Endothelial cell of umbilical vein (primary cell): Measurements from ENCODE around the gene EIF2S3B. TPM values are rescaled to one million over a fixed set of nuclear protein-coding genes. Genes with fewer than 3 reads are reported as not detected.

ENCODE experiments used
- BruUV-seq: library from RNA; stranded (reverse); fragments of 400-500 nt; replicated peaks from 2 replicates; lab custom pipeline; 2021; lab: Mats Ljungman, UMichigan
- CTCF ChIA-PET: fragments of 300-600, 350-600 bp; sonication (Branson Sonifier 250); formaldehyde crosslinking; loops from one replicate; lab custom pipeline; 2021; ENCODE audit warnings: antibody characterized with exemption, inconsistent platforms; lab: Charles Lee
- POLR2A ChIA-PET: fragments of 300-600, 350-600 bp; sonication (Branson Sonifier 250); formaldehyde crosslinking; loops from one replicate; lab custom pipeline; 2021; ENCODE audit warnings: antibody characterized with exemption, inconsistent platforms; lab: Charles Lee
- DNase-seq: peaks from one replicate; pipeline ENCODE4 v3.0.0-alpha.2; 2011; ENCODE audit warnings: low read depth, low spot score
- FAIRE-seq: peaks from 2 replicates; lab custom pipeline; 2011; peaks lifted over from hg19 to GRCh38; lab: Jason Lieb, UNC
- H2AFZ ChIP-seq: 2 replicates; pipeline ENCODE4 v1.6.0; 2012; ENCODE audit warnings: low read depth, low read length, control low read depth, inconsistent platforms
- H3K27ac ChIP-seq: 2 replicates; pipeline ENCODE4 v1.5.1; 2011; ENCODE audit warnings: low read depth, mild to moderate bottlenecking, control low read depth, low read length, moderate library complexity; ENCODE audit not compliant: insufficient read depth
- H3K27me3 ChIP-seq, 2 experiments: 2 replicates each; pipeline versions ENCODE4 v1.6.0 to v1.6.1; 2011; ENCODE audit warnings: low read length in 2 of 2, mixed read lengths in 1 of 2; ENCODE audit not compliant: control insufficient read depth in 2 of 2, insufficient read depth in 2 of 2
- H3K36me3 ChIP-seq, 2 experiments: 2 replicates in 1 of 2; 3 replicates in 1 of 2; pipeline ENCODE4 v1.5.1; 2011; ENCODE audit warnings: low read length in 2 of 2, mild to moderate bottlenecking in 1 of 2, moderate library complexity in 1 of 2; ENCODE audit not compliant: control insufficient read depth in 2 of 2, insufficient read depth in 2 of 2; ENCODE audit errors: extremely low read depth in 1 of 2
- H3K4me1 ChIP-seq: 3 replicates; pipeline ENCODE4 v1.5.1; 2011; ENCODE audit warnings: mild to moderate bottlenecking, low read length; ENCODE audit not compliant: control insufficient read depth, insufficient read depth; ENCODE audit errors: extremely low read depth
- H3K4me2 ChIP-seq: 2 replicates; pipeline ENCODE4 v1.6.1; 2011; ENCODE audit warnings: low read length, control low read depth, mixed read lengths; ENCODE audit not compliant: insufficient read depth
- H3K4me3 ChIP-seq, 3 experiments: fragments of 200-600 bp in 1 of 3; sonication (generic), shearing (Covaris generic) in 1 of 3; replicated peaks in 1 of 3; 2 replicates each; pipeline ENCODE4 v1.5.1; 2011 to 2016; ENCODE audit warnings: control low read depth in 3 of 3, low read length in 3 of 3, mild to moderate bottlenecking in 2 of 3, inconsistent platforms in 1 of 3, low read depth in 1 of 3, moderate library complexity in 1 of 3; ENCODE audit not compliant: insufficient read depth in 1 of 3
- H3K79me2 ChIP-seq: 2 replicates; pipeline ENCODE4 v1.6.0; 2012; ENCODE audit warnings: low read length, inconsistent platforms; ENCODE audit not compliant: control insufficient read depth, insufficient read depth
- H3K9ac ChIP-seq: replicated peaks from 2 replicates; pipeline ENCODE3; 2011; ENCODE audit warnings: low read length, control low read depth; ENCODE audit not compliant: insufficient read depth; ENCODE audit errors: extremely low read depth
- H3K9me1 ChIP-seq: replicated peaks from 3 replicates; pipeline ENCODE4 v1.6.0; 2011; ENCODE audit warnings: mild to moderate bottlenecking, low read length; ENCODE audit not compliant: control insufficient read depth, insufficient read depth; ENCODE audit errors: extremely low read depth
- H3K9me3 ChIP-seq: replicated peaks from 2 replicates; pipeline ENCODE4 v1.5.1; 2012; ENCODE audit warnings: low read length, inconsistent platforms; ENCODE audit not compliant: control insufficient read depth, insufficient read depth
- H4K20me1 ChIP-seq: replicated peaks from 2 replicates; pipeline ENCODE3; 2011; ENCODE audit warnings: mild to moderate bottlenecking, low read length; ENCODE audit not compliant: control insufficient read depth, insufficient read depth; ENCODE audit errors: extremely low read depth
- EZH2 ChIP-seq: IDR thresholded peaks from 2 replicates; pipeline ENCODE4 v1.6.1; 2012; ENCODE audit warnings: borderline replicate concordance, low read depth, mild to moderate bottlenecking, moderate library complexity, low read length, inconsistent platforms; ENCODE audit not compliant: severe bottlenecking
- FOS ChIP-seq: IDR thresholded peaks from 2 replicates; pipeline ENCODE4 v1.6.1; 2011; ENCODE audit warnings: mild to moderate bottlenecking, low read length, moderate library complexity, borderline replicate concordance; ENCODE audit not compliant: insufficient read depth
- GATA2 ChIP-seq: IDR thresholded peaks from 2 replicates; pipeline ENCODE4 v1.7.0; 2011; ENCODE audit warnings: low read depth, mild to moderate bottlenecking, moderate library complexity, mixed read lengths, low read length; ENCODE audit not compliant: insufficient read length, insufficient read depth
- JUN ChIP-seq: IDR thresholded peaks from 2 replicates; pipeline ENCODE4 v1.6.1; 2011; ENCODE audit warnings: borderline replicate concordance, low read depth; ENCODE audit not compliant: insufficient read length, insufficient read depth
- MAX ChIP-seq: IDR thresholded peaks from 2 replicates; pipeline ENCODE4 v1.6.1; 2011; ENCODE audit not compliant: insufficient read depth, insufficient read length
- MYC ChIP-seq: IDR thresholded peaks from one replicate; pipeline ENCODE4 v1.6.1; 2011; ENCODE audit warnings: mild to moderate bottlenecking, low read depth, low read length
- POLR2A ChIP-seq: IDR thresholded peaks from 2 replicates; pipeline ENCODE4 v1.6.1; 2012; ENCODE audit warnings: low read depth, mild to moderate bottlenecking, control low read depth, low read length
- POLR2AphosphoS5 ChIP-seq: IDR thresholded peaks from 2 replicates; pipeline ENCODE4 v1.6.1; 2012; ENCODE audit warnings: low read depth, mild to moderate bottlenecking, control low read depth, low read length, moderate library complexity; ENCODE audit not compliant: insufficient read depth
- dilution Hi-C: fragments of 300-500 bp; cut with MboI; formaldehyde crosslinking; loops from one replicate; pipeline ENCODE4 v1.15.0; 2019; ENCODE audit warnings: low sequenced_read_pairs; ENCODE audit not compliant: extremely low pct_ligation_motif_present
- intact Hi-C: fragments of 100-400 bp; cut with micrococcal nuclease; formaldehyde crosslinking; loops from one replicate; pipeline ENCODE4 v1.10.0; 2022
- polyA plus RNA-seq, 4 experiments: library from polyadenylated mRNA; depleted of rRNA in 3 of 4; stranded (reverse) in 3 of 4; unstranded in 1 of 4; fragments of >200 nt; gene quantifications; 2 replicates each; pipeline versions ENCODE4 v1.2.1 to v1.2.3, GENCODE V29; 2011 to 2012; ENCODE audit warnings: missing spikeins in 1 of 4
- total RNA-seq: library from RNA; stranded (reverse); gene quantifications from 2 replicates; pipeline ENCODE4 v1.2.3, GENCODE V29; 2021
- TF ChIP-seq, protein P1 (sequence below), 2 donors: IDR thresholded peaks; 1 replicate in 1 of 2; 2 replicates in 1 of 2; pipeline ENCODE4 v1.5.1; 2011; ENCODE audit warnings: low read length in 2 of 2, mild to moderate bottlenecking in 2 of 2, moderate library complexity in 2 of 2, control low read depth in 1 of 2, inconsistent platforms in 1 of 2, low read depth in 1 of 2; ENCODE audit not compliant: insufficient read depth in 1 of 2; ENCODE audit errors: extremely low read depth in 1 of 2

EIF2S3B gene
- total and polyA plus RNA-seq, 2 donors (not counting 3 experiments of a cell fraction or from before 2014, with no cell fraction given), result 0.21 to 0.55 TPM

DNA sequence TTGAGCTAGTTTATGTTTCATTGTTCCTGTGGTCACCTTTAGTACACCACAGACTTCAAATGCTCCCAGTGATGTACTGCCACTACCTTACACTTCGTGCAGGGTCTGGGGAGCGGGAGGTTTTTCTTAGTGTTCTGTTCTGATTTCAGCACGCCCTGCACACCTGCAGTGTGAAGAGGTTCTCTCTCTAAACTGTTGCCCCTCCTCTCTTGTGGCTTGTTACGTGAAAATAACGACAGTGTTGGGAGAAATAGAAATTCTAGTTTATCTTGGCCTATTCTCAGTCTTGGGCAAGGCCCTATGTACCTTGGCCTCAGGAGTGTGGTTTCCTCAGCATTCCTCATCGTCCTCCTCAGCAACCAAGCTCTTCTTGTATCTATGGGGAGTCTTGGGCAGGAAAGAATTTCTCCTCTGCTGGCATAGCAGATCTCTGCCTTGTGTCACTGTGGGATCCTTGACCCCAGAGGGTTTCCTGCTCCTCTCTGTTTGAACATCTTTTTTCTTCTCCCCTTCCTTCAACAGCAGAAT, 48.6 kb downstream of the EIF2S3B start:
- CTCF ChIA-PET, result interaction anchor here (1.0 kb wide), 1 partner anchor 8 kb away, joined by 3 read pairs; no protein-coding TSS in a partner anchor
- FAIRE-seq, result no peak

More for the DNA sequence above, 48.6 kb downstream of the EIF2S3B start:
- H4K20me1 ChIP-seq, result no peaks in the 10 kb centered on the region
- H3K9me1 ChIP-seq, result no peaks in the 10 kb centered on the region
- H3K9me3 ChIP-seq, result no peaks in the 10 kb centered on the region
- no peak overlapping the region for H2AFZ ChIP-seq
- intact Hi-C loops, result no loop called here
- no peaks in the 10 kb centered on the region for H3K36me3 ChIP-seq
- DNase-seq, result no peak
- H3K4me1 ChIP-seq, result no peaks in the 10 kb centered on the region
- TF ChIP-seq MYC, result no peak
- TF ChIP-seq MAX, result no peak
- no peak for TF ChIP-seq GATA2
- TF ChIP-seq JUN, result no peak
- TF ChIP-seq EZH2, result no peak
- TF ChIP-seq, protein P1, sequence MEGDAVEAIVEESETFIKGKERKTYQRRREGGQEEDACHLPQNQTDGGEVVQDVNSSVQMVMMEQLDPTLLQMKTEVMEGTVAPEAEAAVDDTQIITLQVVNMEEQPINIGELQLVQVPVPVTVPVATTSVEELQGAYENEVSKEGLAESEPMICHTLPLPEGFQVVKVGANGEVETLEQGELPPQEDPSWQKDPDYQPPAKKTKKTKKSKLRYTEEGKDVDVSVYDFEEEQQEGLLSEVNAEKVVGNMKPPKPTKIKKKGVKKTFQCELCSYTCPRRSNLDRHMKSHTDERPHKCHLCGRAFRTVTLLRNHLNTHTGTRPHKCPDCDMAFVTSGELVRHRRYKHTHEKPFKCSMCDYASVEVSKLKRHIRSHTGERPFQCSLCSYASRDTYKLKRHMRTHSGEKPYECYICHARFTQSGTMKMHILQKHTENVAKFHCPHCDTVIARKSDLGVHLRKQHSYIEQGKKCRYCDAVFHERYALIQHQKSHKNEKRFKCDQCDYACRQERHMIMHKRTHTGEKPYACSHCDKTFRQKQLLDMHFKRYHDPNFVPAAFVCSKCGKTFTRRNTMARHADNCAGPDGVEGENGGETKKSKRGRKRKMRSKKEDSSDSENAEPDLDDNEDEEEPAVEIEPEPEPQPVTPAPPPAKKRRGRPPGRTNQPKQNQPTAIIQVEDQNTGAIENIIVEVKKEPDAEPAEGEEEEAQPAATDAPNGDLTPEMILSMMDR (IDR thresholded peaks at IDR 0.05; ENCODE audit: extremely low read depth in 1 of 2, insufficient read depth in 1 of 2, low read depth in 1 of 2, low read length in 2 of 2), result no peak
- no peak for TF ChIP-seq POLR2A
- TF ChIP-seq FOS, result no peak
- no peak for TF ChIP-seq POLR2AphosphoS5
- dilution Hi-C loops, result no loop called here
- H3K79me2 ChIP-seq, result no peaks in the 10 kb centered on the region
- H3K9ac ChIP-seq, result no peak overlapping the region
- no peak overlapping the region for H3K4me3 ChIP-seq
- BruUV-seq, result no TSS peak
- H3K27me3 ChIP-seq, result peaks cover 0 to 2% of the 10 kb centered on the region in 2 experiments
- POLR2A ChIA-PET, result no interaction called here
- no peak overlapping the region for H3K27ac ChIP-seq
- H3K4me2 ChIP-seq, result no peak overlapping the region
